A549 (cell line): ENCODE data around the gene RTEL1.

Source experiments
- CTCF ChIP-seq: fragments of >200 bp; sonication (Bioruptor Twin); formaldehyde crosslinking; IDR thresholded peaks from 3 replicates; pipeline ENCODE4 v1.5.1; 2016
- MAX ChIP-seq: IDR thresholded peaks from 2 replicates; pipeline ENCODE4 v1.6.1; 2012

GRCh38 chr20:63657260-63657936 lies 714 bp upstream of the RTEL1 start:
- TF ChIP-seq CTCF (no peak), MAX (no peak)
